ENCODE data around the gene ASTL.

Gene ASTL

GRCh38 chr2:96159084-96159830, 21.0 kb upstream of the ASTL start:
- no peak for DNase-seq (ENCODE audit: low spot score)

GRCh38 chr2:96158554-96158940, 20.2 kb upstream of the ASTL start:
- DNase-seq (ENCODE audit: low spot score) = no peak

DNA sequence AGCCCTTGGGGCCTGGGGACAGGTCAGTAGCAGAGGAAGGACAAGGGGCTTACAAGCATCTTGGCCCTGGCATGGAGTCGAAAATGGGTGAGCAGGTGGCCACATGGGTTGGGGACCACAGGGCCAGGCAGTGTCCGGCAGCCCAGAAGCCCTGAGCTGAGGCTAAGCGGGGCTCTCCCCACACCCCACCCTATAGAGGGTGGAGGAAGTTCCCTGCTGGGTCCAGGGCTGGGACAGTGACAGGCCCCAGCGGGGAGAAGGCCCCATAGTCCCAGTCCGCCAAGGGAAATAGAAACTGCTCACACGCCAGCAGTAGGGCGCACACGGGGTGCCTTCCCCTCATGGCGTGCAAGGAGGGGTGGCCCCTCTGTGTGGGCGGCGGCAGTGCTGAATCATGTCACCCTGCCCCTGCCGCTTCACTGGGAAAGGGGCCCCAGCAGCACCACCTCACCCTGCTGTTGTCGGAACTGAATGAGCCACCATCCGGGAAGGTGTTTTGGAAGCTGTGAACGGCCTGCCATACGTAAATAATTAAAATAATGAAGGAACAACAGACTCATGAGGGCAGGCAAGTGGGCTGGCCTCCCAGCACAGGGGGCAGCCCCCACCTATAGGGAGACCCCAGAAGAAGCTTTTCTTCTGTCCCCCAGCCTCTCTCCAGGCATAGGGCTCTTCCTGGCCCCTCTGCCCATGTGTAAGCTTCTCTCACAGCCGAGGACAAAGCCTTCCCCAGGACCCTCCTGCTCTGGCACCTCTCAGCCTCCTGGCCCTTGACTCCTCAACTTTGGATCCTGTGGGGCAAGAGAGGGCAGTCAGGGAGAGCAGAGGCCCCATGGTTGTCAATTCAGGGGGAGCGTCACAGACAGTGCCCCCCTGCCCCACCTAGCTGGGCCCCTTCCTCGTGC, 19.6 kb upstream of the ASTL start:
- DNase-seq (ENCODE audit: low spot score) = no peak

DNA sequence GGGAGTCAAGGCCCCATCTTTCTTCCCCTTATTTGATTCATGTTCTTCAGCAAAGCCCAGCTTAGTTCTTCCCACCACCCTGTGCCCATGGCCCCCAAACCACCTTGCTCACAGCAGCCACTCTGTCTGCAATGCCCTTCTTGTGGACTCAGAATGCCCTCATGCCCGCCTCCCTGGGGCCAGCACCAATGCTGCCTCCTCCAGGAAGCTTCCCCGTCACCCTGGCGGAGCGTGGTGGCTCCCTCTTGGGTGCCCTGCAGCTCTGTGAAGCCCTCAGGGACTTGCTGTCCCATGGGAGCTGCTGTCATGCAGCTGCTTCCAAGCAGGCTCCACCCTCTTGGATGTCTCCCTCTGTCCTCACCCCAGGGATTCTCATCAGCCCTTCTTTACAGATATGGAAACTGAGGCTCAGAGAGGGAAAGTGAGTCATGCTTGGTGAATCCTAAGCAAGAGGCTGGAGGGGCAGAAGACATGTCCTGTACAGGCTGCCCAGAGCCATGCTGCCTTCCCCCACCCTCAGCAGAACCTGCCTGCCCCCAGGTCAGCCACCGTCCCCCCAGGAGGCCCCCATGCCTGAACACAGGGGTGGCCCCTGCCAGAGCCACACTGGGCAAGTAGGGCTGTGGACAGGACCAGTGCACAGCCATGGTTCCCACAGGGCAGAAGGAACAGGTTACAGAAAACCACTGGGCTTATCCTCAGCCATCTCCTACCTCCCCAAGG, 18.8 kb upstream of the ASTL start:
- DNase-seq (ENCODE audit: low spot score) = no peak

DNA sequence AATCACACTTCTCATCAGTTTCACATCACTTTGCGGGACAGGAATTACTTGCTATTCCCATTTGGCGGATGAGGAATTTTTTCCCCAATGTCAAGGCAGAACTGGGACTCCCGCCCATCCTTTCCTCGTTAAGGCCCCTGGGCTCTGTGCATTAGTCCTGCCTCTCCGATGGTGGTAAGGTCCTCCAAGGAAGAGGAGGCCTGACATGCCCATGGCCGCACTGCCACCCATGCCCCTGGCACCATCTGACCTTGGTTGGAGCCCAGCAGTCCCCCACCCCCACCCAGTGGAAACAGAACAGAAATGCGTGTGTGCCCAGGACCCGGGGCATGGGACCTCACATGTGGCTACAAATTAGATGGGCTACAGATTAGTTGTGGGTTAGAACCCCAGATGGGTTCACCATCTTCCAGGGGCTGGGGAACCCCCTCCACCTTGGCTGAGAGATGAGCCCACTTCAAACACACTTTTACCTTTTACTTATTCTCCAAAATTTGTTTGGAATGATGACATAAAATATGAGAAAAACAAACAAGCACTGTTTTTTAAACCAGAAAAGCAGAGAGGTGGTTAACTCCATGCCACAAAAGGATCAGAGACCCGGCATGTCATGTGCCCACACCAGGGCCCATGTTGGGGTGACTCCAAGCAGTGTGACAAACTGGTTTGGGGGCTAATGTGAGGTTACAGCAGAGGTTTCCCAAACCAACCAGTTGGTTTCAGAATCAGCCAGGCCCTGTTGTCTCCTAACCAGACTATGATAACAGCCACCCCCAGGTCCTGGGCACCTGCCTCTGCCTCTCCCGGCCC, 17.9 kb upstream of the ASTL start:
- DNase-seq (ENCODE audit: low spot score) = no peak

DNA sequence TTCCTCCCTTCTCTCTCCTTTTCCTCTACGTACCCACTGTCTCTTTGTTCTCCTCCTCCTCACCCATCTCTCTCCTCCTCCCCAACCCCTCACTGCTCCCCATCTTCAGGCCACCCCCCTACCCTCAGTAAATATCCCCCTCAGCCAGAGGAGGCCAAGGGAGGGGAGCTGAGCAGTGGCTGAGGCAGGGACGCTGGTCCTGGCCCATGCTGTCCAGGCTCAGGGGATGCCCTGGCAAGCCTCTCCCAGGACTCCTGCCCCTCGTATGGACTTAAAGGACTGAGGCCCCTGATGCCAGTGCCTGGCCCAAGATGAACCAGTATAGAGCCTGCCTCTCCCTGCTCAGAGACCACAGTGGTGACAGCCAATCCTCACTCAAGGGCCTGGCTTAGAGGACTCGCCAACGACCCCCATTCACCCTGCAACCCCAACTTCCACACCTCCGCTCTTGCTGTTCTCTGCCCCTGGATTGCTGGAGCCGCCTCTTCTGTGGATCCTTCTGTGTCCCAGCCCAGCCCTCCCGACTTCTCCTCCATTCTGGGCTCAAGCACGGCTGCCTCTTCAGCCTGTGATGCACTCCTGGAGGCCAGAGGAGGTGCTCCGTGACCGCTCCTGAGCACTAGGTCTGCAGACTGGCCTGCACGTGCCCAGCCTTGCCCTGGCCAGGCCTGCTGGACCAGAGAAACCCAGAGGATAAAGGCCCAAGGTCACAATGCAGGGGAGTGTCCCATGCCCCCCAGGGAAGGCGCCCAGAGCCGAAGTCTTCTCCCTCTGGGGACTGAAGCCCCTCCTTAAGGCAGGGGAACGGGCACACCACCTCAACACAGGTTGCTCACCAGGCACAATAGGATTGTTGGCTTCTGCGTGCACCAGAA, 16.4 kb upstream of the ASTL start:
- DNase-seq (ENCODE audit: low spot score) = no peak

GRCh38 chr2:96153991-96154431, 15.7 kb upstream of the ASTL start:
- no peak for DNase-seq (ENCODE audit: low spot score)

DNA sequence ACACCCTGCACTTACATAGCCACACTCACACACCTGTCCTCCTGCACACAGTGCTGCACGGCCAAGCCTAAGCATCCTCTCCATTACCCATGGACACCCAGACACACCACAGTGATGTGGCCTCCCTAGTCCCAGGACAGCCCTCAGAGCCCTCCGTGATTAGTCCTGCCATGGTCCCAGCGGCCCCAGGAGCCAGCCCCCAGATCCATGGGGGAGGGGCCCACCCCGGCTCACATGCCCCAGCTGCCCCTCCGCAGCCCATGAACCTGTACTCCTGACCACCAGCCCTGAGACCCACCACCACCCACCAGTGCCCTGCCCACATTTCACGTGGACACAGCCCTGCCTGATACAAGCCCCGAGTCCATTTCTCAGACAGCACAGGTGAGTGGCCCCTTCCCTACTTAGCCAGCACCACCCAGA, 15.0 kb upstream of the ASTL start:
- no peak for DNase-seq (ENCODE audit: low spot score)

- no peak for DNase-seq (ENCODE audit: low spot score)
Measured at GRCh38 chr2:96152304-96153161, 14.2 kb upstream of the ASTL start.

GRCh38 chr2:96151595-96152303, 13.4 kb upstream of the ASTL start:
- DNase-seq (ENCODE audit: low spot score) = no peak

- no peak for DNase-seq (ENCODE audit: low spot score)
Measured at GRCh38 chr2:96150791-96151594, 12.7 kb upstream of the ASTL start.

- no peak for DNase-seq (ENCODE audit: low spot score)
Measured at GRCh38 chr2:96150007-96150640, 11.8 kb upstream of the ASTL start.

GRCh38 chr2:96148410-96149217, 10.3 kb upstream of the ASTL start:
- DNase-seq (ENCODE audit: low spot score) = peak; percentile 91

- DNase-seq (ENCODE audit: low spot score) = no peak
Measured at GRCh38 chr2:96147593-96148201, 9.4 kb upstream of the ASTL start.

GRCh38 chr2:96146881-96147592, 8.7 kb upstream of the ASTL start:
- peak; percentile 37 for DNase-seq (ENCODE audit: low spot score)
